Activated T-helper 1 cell treated with anti-CD3 and anti-CD28 coated beads, Interleukin-12 subunit alpha, Interleukin-12 subunit beta, Interleukin-2, Interleukin-4 antibody, amounts not matched to agents 30 ng/mL and 10 ng/mL and 1 ng/mL, durations not matched to agents 14 hours and 24 hours and 36 hours (primary cell): ENCODE results near the gene NIPBL. TPM values are rescaled to one million over a fixed set of nuclear protein-coding genes. Genes with fewer than 3 reads are reported as not detected.
A peak's percentile ranks its signal among the peaks of the same experiment; 100 is the strongest.

Experiments used
- DNase-seq: peaks from one replicate; pipeline ENCODE4 v3.0.0; 2021; ENCODE audit warnings: low spot score
- H3K27ac Mint-ChIP-seq: one replicate; pipeline ENCODE4 v1.8.0; 2021; ENCODE audit warnings: mild to moderate bottlenecking, mixed read lengths
- H3K27me3 Mint-ChIP-seq: one replicate; pipeline ENCODE4 v1.8.0; 2022; ENCODE audit warnings: mild to moderate bottlenecking, moderate library complexity, mixed read lengths; ENCODE audit not compliant: insufficient read depth
- H3K36me3 Mint-ChIP-seq: one replicate; pipeline ENCODE4 v1.8.0; 2021; ENCODE audit warnings: low read depth, mixed read lengths
- H3K4me1 Mint-ChIP-seq: one replicate; pipeline ENCODE4 v1.8.0; 2021; ENCODE audit warnings: low read depth, mixed read lengths
- H3K4me3 Mint-ChIP-seq: one replicate; pipeline ENCODE4 v1.8.0; 2021; ENCODE audit warnings: mild to moderate bottlenecking, moderate library complexity, mixed read lengths
- H3K9me3 Mint-ChIP-seq: one replicate; pipeline ENCODE4 v1.8.0; 2021; ENCODE audit warnings: mixed read lengths
- intact Hi-C: fragments of 100-400 bp; cut with micrococcal nuclease; formaldehyde crosslinking; loops from one replicate; pipeline ENCODE4 v1.15.1; 2024
- total RNA-seq: library from RNA; stranded (reverse); gene quantifications from 2 replicates; pipeline ENCODE4 v1.2.3, GENCODE V29; 2022

The NIPBL gene
- total RNA-seq, 1 donor from 2014 or later = 59.4 TPM

GRCh38 chr5:37044120-37044519 is 167.6 kb downstream of the NIPBL start:
- Mint-ChIP-seq H3K27me3 (no peaks in the 10 kb centered on the region), H3K36me3 (peaks cover 16% of the 10 kb centered on the region), H3K4me3 (no peak overlapping the region), H3K9me3 (no peaks in the 10 kb centered on the region), H3K4me1 (no peaks in the 10 kb centered on the region), H3K27ac (no peak overlapping the region)
- DNase-seq = no peak
- intact Hi-C loops = no loop called here

- Mint-ChIP-seq H3K4me3 (no peak overlapping the region), H3K27me3 (no peaks in the 10 kb centered on the region), H3K9me3 (no peaks in the 10 kb centered on the region), H3K36me3 (peaks cover 21% of the 10 kb centered on the region), H3K4me1 (no peaks in the 10 kb centered on the region), H3K27ac (no peak overlapping the region)
- intact Hi-C loops = loop anchor here (5.0 kb wide), 1 partner anchor 262 kb away; no protein-coding TSS in a partner anchor
- DNase-seq = no peak
Observed at GRCh38 chr5:37045703-37046102, 169.1 kb downstream of the NIPBL start.

GRCh38 chr5:37047947-37048346 is 171.4 kb downstream of the NIPBL start:
- Mint-ChIP-seq H3K36me3 (peaks cover 21% of the 10 kb centered on the region), H3K4me1 (no peaks in the 10 kb centered on the region), H3K4me3 (no peak overlapping the region), H3K27ac (no peak overlapping the region), H3K9me3 (no peaks in the 10 kb centered on the region), H3K27me3 (no peaks in the 10 kb centered on the region)
- intact Hi-C loops = loop anchor here (5.0 kb wide), 1 partner anchor 259 kb away; no protein-coding TSS in a partner anchor
- DNase-seq = no peak

GRCh38 chr5:37054391-37054790 is 177.8 kb downstream of the NIPBL start:
- H3K36me3 Mint-ChIP-seq = peaks cover 33% of the 10 kb centered on the region
- no peak for DNase-seq
- no peaks in the 10 kb centered on the region for H3K27me3 Mint-ChIP-seq
- intact Hi-C loops = no loop called here
- H3K4me1 Mint-ChIP-seq = peaks cover 21% of the 10 kb centered on the region
- H3K27ac Mint-ChIP-seq = no peak overlapping the region
- no peaks in the 10 kb centered on the region for H3K9me3 Mint-ChIP-seq
- no peak overlapping the region for H3K4me3 Mint-ChIP-seq

- no peak for DNase-seq
- H3K4me1 Mint-ChIP-seq = peaks cover 21% of the 10 kb centered on the region
- H3K27ac Mint-ChIP-seq = peak overlapping the region; percentile 11
- H3K4me3 Mint-ChIP-seq = no peak overlapping the region
- peaks cover 32% of the 10 kb centered on the region for H3K36me3 Mint-ChIP-seq
- no peaks in the 10 kb centered on the region for H3K27me3 Mint-ChIP-seq
- no peaks in the 10 kb centered on the region for H3K9me3 Mint-ChIP-seq
- intact Hi-C loops = no loop called here
Observed at GRCh38 chr5:37055383-37055990, 178.9 kb downstream of the NIPBL start.

GRCh38 chr5:37056762-37057161 is 180.2 kb downstream of the NIPBL start:
- intact Hi-C loops = loop anchor here (2.0 kb wide), 1 partner anchor 56 kb away; no protein-coding TSS in a partner anchor
- peak overlapping the region; percentile 43 for H3K27ac Mint-ChIP-seq
- no peaks in the 10 kb centered on the region for H3K9me3 Mint-ChIP-seq
- no peaks in the 10 kb centered on the region for H3K27me3 Mint-ChIP-seq
- no peak overlapping the region for H3K4me3 Mint-ChIP-seq
- H3K4me1 Mint-ChIP-seq = peaks cover 21% of the 10 kb centered on the region
- peaks cover 29% of the 10 kb centered on the region for H3K36me3 Mint-ChIP-seq
- DNase-seq = no peak

- no peak overlapping the region for H3K4me3 Mint-ChIP-seq
- intact Hi-C loops = no loop called here
- H3K9me3 Mint-ChIP-seq = no peaks in the 10 kb centered on the region
- no peak for DNase-seq
- H3K4me1 Mint-ChIP-seq = peaks cover 21% of the 10 kb centered on the region
- no peaks in the 10 kb centered on the region for H3K27me3 Mint-ChIP-seq
- H3K36me3 Mint-ChIP-seq = peaks cover 28% of the 10 kb centered on the region
- no peak overlapping the region for H3K27ac Mint-ChIP-seq
Observed at GRCh38 chr5:37060030-37060429, 183.5 kb downstream of the NIPBL start.

- H3K27ac Mint-ChIP-seq = no peak overlapping the region
Observed at GRCh38 chr5:37063739-37064138, 187.2 kb downstream of the NIPBL start.

GRCh38 chr5:37064442-37064841 is 187.9 kb downstream of the NIPBL start:
- no peak for DNase-seq
- no peaks in the 10 kb centered on the region for H3K9me3 Mint-ChIP-seq
- no peak overlapping the region for H3K27ac Mint-ChIP-seq
- no peak overlapping the region for H3K4me3 Mint-ChIP-seq
- no peaks in the 10 kb centered on the region for H3K27me3 Mint-ChIP-seq
- H3K36me3 Mint-ChIP-seq = peaks cover 12% of the 10 kb centered on the region
- intact Hi-C loops = no loop called here
- H3K4me1 Mint-ChIP-seq = no peaks in the 10 kb centered on the region

More at GRCh38 chr5:37063739-37064138, 187.2 kb downstream of the NIPBL start:
- Mint-ChIP-seq H3K27me3 (no peaks in the 10 kb centered on the region), H3K4me1 (no peaks in the 10 kb centered on the region), H3K9me3 (no peaks in the 10 kb centered on the region), H3K4me3 (no peak overlapping the region), H3K36me3 (peaks cover 14% of the 10 kb centered on the region)
- intact Hi-C loops = no loop called here
- DNase-seq = no peak

- intact Hi-C loops = no loop called here
- H3K27me3 Mint-ChIP-seq = no peaks in the 10 kb centered on the region
- no peak overlapping the region for H3K4me3 Mint-ChIP-seq
- no peaks in the 10 kb centered on the region for H3K36me3 Mint-ChIP-seq
- no peak overlapping the region for H3K27ac Mint-ChIP-seq
- no peaks in the 10 kb centered on the region for H3K4me1 Mint-ChIP-seq
- H3K9me3 Mint-ChIP-seq = no peaks in the 10 kb centered on the region
- no peak for DNase-seq
Observed at GRCh38 chr5:37071487-37071886, 194.9 kb downstream of the NIPBL start.

GRCh38 chr5:37071901-37072581 is 195.5 kb downstream of the NIPBL start:
- Mint-ChIP-seq H3K9me3 (no peaks in the 10 kb centered on the region), H3K27ac (no peak overlapping the region), H3K4me3 (no peak overlapping the region), H3K4me1 (no peaks in the 10 kb centered on the region), H3K27me3 (no peaks in the 10 kb centered on the region), H3K36me3 (no peaks in the 10 kb centered on the region)
- intact Hi-C loops = no loop called here
- DNase-seq = no peak

- Mint-ChIP-seq H3K4me1 (no peaks in the 10 kb centered on the region), H3K4me3 (no peak overlapping the region), H3K36me3 (peaks cover 3% of the 10 kb centered on the region), H3K27me3 (no peaks in the 10 kb centered on the region), H3K27ac (no peak overlapping the region), H3K9me3 (no peaks in the 10 kb centered on the region)
- no peak for DNase-seq
- intact Hi-C loops = no loop called here
Observed at GRCh38 chr5:37075399-37075950, 198.9 kb downstream of the NIPBL start.

- peaks cover 3% of the 10 kb centered on the region for H3K36me3 Mint-ChIP-seq
- no peak overlapping the region for H3K4me3 Mint-ChIP-seq
- intact Hi-C loops = no loop called here
- no peak overlapping the region for H3K27ac Mint-ChIP-seq
- no peak for DNase-seq
- H3K27me3 Mint-ChIP-seq = no peaks in the 10 kb centered on the region
- no peaks in the 10 kb centered on the region for H3K4me1 Mint-ChIP-seq
- H3K9me3 Mint-ChIP-seq = no peaks in the 10 kb centered on the region
Observed at GRCh38 chr5:37077146-37077545, 200.6 kb downstream of the NIPBL start.
